Measurements from ENCODE around the gene LRP1B.

DNA sequence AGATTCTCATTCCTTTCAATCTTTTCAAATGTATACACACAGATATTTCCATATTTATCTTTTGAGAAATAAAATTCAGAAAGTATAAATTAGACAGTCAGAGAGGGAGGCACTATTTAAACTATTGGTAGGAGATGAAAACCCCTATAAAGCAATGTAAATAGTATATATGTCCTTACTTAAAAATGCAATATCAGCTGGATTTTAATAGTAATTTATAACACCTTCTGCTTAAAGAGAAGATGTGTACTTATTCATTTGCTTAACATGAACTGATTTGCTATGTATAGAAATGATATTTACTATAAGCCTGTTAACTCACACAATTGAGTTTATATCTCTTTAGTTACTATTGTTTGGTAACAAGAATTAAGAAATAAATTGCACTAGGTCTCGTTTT, 163.3 kb downstream of the LRP1B start:
- TF ChIP-seq, protein P1, sequence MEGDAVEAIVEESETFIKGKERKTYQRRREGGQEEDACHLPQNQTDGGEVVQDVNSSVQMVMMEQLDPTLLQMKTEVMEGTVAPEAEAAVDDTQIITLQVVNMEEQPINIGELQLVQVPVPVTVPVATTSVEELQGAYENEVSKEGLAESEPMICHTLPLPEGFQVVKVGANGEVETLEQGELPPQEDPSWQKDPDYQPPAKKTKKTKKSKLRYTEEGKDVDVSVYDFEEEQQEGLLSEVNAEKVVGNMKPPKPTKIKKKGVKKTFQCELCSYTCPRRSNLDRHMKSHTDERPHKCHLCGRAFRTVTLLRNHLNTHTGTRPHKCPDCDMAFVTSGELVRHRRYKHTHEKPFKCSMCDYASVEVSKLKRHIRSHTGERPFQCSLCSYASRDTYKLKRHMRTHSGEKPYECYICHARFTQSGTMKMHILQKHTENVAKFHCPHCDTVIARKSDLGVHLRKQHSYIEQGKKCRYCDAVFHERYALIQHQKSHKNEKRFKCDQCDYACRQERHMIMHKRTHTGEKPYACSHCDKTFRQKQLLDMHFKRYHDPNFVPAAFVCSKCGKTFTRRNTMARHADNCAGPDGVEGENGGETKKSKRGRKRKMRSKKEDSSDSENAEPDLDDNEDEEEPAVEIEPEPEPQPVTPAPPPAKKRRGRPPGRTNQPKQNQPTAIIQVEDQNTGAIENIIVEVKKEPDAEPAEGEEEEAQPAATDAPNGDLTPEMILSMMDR (IDR thresholded peaks at IDR 0.05 in 4 of 5, conservative IDR thresholded peaks at IDR 0.05 in 1 of 5) = no peak
- TF ChIP-seq POLR2A (IDR thresholded peaks at IDR 0.05) = no peak
